Smooth muscle cell (in vitro differentiated cells): ENCODE measurements around the gene ATAD3B. TPM values are rescaled to one million over a fixed set of nuclear protein-coding genes. Genes with fewer than 3 reads are reported as not detected.

ENCODE experiments used
- DNase-seq: peaks from one replicate; lab custom pipeline; 2025; ENCODE audit not compliant: unreplicated experiment; lab: John Stamatoyannopoulos, UW
- H2AFZ ChIP-seq: fragments of 200-600 bp; sonication (generic); 2 replicates; pipeline ENCODE4 v1.6.0; 2016; ENCODE audit warnings: antibody characterized with exemption, low read depth, mild to moderate bottlenecking
- H3F3A ChIP-seq: fragments of 200-600 bp; sonication (generic); 2 replicates; pipeline ENCODE4 v1.6.0; 2017; ENCODE audit warnings: antibody characterized with exemption, low read depth
- H3K27ac ChIP-seq: fragments of 200-600 bp; sonication (generic); 2 replicates; pipeline ENCODE4 v1.5.1; 2016; ENCODE audit warnings: low read depth, mild to moderate bottlenecking
- H3K27me3 ChIP-seq: fragments of 200-600 bp; sonication (generic); 2 replicates; pipeline ENCODE4 v1.6.1; 2016; ENCODE audit warnings: low read depth, mild to moderate bottlenecking
- H3K36me3 ChIP-seq: fragments of 200-600 bp; sonication (generic); 2 replicates; pipeline ENCODE4 v1.5.1; 2016; ENCODE audit warnings: low read depth
- H3K4me1 ChIP-seq: fragments of 200-600 bp; sonication (generic); 2 replicates; pipeline ENCODE4 v1.5.1; 2016; ENCODE audit warnings: low read depth
- H3K4me2 ChIP-seq: fragments of 200-600 bp; sonication (generic); 2 replicates; pipeline ENCODE4 v1.6.0; 2016; ENCODE audit warnings: mild to moderate bottlenecking
- H3K4me3 ChIP-seq: fragments of 200-600 bp; sonication (generic); 2 replicates; pipeline ENCODE4 v1.5.1; 2016; ENCODE audit warnings: mild to moderate bottlenecking
- H3K79me2 ChIP-seq: fragments of 200-600 bp; sonication (generic); 2 replicates; pipeline ENCODE4 v1.6.0; 2016; ENCODE audit warnings: low read depth, mild to moderate bottlenecking
- H3K9ac ChIP-seq: fragments of 200-600 bp; sonication (generic); 2 replicates; pipeline ENCODE4 v1.6.0; 2016; ENCODE audit warnings: low read depth
- H3K9me3 ChIP-seq: fragments of 200-600 bp; sonication (generic); replicated peaks from 2 replicates; pipeline ENCODE4 v1.5.1; 2016; ENCODE audit warnings: low read depth
- H4K20me1 ChIP-seq: fragments of 200-600 bp; sonication (generic); 2 replicates; pipeline ENCODE4 v1.6.0; 2016; ENCODE audit warnings: low read depth
- WGBS: methylation state at CpG from one replicate; pipeline ENCODE4 v1.1.7; 2016; ENCODE audit warnings: low lambda C conversion rate; 5-methylcytosine and 5-hydroxymethylcytosine counted together
- polyA plus RNA-seq: library from polyadenylated mRNA; unstranded; fragments of >200 nt; fragmentation: Nextera tagmentation; extraction: Ambion mirVana; gene quantifications from 2 replicates; pipeline ENCODE4 v1.2.1, GENCODE V29; 2016
- total RNA-seq: library from RNA; depleted of rRNA; stranded (reverse); fragments of >200 nt; gene quantifications from 2 replicates; pipeline ENCODE4 v1.2.3, GENCODE V29; 2014
- TF ChIP-seq, protein P1 (sequence below): fragments of 200-600 bp; sonication (generic); IDR thresholded peaks from 2 replicates; pipeline ENCODE4 v1.5.1; 2017; ENCODE audit warnings: borderline replicate concordance, mild to moderate bottlenecking, antibody characterized with exemption; ENCODE audit not compliant: insufficient read depth, poor library complexity, severe bottlenecking

ATAD3B gene
- total and polyA plus RNA-seq, 2 experiments from 2014 or later: 8.6 to 20.2 TPM

DNA sequence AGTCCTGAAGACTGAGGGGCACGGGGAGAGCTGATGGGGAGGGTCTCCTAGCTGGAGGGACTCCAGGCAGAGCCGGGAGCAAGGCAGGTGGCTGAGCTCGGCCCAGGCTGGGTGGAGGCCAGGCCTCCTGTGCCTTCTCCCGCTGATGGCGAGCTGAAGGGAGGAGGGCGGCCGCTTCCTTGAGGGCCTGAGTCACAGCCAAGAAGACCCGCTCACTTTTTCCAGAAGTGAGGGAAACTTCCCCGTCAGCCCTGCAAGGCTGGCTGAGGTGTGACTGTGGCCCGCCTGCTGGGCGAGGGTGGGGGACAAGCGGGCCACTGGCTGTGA lies 37.8 kb upstream of the ATAD3B start:
- peaks cover 60% of the 10 kb centered on the region for H3K4me1 ChIP-seq
- no peaks in the 10 kb centered on the region for H3K36me3 ChIP-seq
- WGBS: 13% methylated on average over 12 of the region's 12 CpGs
- peak overlapping the region; percentile 89 for H3K27ac ChIP-seq
- TF ChIP-seq, protein P1, sequence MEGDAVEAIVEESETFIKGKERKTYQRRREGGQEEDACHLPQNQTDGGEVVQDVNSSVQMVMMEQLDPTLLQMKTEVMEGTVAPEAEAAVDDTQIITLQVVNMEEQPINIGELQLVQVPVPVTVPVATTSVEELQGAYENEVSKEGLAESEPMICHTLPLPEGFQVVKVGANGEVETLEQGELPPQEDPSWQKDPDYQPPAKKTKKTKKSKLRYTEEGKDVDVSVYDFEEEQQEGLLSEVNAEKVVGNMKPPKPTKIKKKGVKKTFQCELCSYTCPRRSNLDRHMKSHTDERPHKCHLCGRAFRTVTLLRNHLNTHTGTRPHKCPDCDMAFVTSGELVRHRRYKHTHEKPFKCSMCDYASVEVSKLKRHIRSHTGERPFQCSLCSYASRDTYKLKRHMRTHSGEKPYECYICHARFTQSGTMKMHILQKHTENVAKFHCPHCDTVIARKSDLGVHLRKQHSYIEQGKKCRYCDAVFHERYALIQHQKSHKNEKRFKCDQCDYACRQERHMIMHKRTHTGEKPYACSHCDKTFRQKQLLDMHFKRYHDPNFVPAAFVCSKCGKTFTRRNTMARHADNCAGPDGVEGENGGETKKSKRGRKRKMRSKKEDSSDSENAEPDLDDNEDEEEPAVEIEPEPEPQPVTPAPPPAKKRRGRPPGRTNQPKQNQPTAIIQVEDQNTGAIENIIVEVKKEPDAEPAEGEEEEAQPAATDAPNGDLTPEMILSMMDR: no peak
- peaks cover 26% of the 10 kb centered on the region for H4K20me1 ChIP-seq
- peak overlapping the region; percentile 97 for H3K4me2 ChIP-seq
- H2AFZ ChIP-seq: no peak overlapping the region
- H3K79me2 ChIP-seq: peaks cover 16% of the 10 kb centered on the region
- DNase-seq: no peak
- H3K9me3 ChIP-seq: no peaks in the 10 kb centered on the region
- no peaks in the 10 kb centered on the region for H3K27me3 ChIP-seq
- H3K4me3 ChIP-seq: no peak overlapping the region
- H3F3A ChIP-seq: peaks cover 32% of the 10 kb centered on the region
- peak overlapping the region; percentile 62 for H3K9ac ChIP-seq

DNA sequence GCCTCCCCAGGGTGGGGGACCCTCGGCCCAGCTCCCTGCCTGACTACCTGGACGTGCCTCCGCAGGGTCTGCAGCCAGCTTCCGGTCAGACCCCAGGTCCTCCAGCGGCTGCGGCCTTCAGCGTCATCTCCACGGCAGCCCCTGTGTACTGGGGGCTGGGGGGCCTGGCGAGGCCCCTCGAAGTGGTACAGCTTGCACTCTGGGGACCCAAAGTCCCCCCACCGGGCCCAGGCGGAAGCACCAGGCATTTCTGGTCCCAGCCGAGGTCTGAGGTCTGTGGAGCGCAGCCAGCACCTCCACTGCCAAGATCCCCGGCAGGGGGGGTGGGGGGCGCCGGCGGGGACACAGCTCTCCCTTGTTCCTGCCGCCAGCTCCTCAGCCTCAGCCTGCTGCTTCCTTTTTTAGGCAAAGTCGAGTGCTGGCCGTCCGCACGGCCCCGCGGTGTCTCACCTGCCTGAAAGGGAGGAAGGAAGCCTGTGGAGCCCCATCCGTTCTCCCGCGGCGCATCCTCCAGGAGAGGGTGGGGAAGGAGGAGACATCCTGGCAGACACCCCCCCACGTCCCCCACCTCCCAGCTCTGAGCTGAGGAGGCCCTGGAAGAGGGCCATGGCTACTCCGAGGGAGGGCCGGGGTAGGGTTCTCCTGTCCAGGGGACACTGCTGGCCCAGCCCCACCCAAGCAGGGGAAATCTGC lies 37.3 kb upstream of the ATAD3B start:
- Histone ChIP-seq H3K9ac (peak overlapping the region; percentile 62), H3F3A (peaks cover 28% of the 10 kb centered on the region), H3K27me3 (no peaks in the 10 kb centered on the region), H2AFZ (no peak overlapping the region), H3K4me1 (peaks cover 60% of the 10 kb centered on the region), H3K4me2 (peak overlapping the region; percentile 97), H3K9me3 (no peaks in the 10 kb centered on the region), H4K20me1 (peaks cover 26% of the 10 kb centered on the region), H3K79me2 (peaks cover 16% of the 10 kb centered on the region), H3K27ac (peak overlapping the region; percentile 89), H3K36me3 (no peaks in the 10 kb centered on the region), H3K4me3 (no peak overlapping the region)
- TF ChIP-seq, protein P1: peak; percentile 3
- WGBS: 39% methylated on average over 29 of the region's 32 CpGs
- no peak for DNase-seq

DNA sequence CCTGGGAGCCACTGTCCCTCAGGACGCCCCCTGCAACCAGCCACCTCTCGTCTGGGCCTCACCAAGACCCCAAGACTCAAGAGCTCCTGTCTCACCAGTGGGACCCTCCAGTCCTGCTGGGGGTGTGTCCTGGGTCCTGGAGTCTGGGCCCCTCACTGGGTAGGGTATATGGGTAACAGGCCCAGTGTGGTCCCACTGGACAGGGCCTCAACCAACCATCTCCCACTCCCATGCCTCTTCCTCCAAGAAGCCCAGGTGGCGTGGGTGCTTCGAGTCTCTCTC lies 36.8 kb upstream of the ATAD3B start:
- Histone ChIP-seq H3K4me3 (peak overlapping the region; percentile 59), H4K20me1 (peaks cover 26% of the 10 kb centered on the region), H3K27me3 (no peaks in the 10 kb centered on the region), H3K4me1 (peaks cover 60% of the 10 kb centered on the region), H3K79me2 (peaks cover 16% of the 10 kb centered on the region), H3K9me3 (no peaks in the 10 kb centered on the region), H3K36me3 (no peaks in the 10 kb centered on the region), H3K4me2 (peak overlapping the region; percentile 97), H3K27ac (peak overlapping the region; percentile 89), H2AFZ (no peak overlapping the region), H3F3A (peaks cover 23% of the 10 kb centered on the region), H3K9ac (peak overlapping the region; percentile 43)
- WGBS: 75% methylated on average over 4 of the region's 4 CpGs
- no peak for DNase-seq
- TF ChIP-seq, protein P1: no peak

DNA sequence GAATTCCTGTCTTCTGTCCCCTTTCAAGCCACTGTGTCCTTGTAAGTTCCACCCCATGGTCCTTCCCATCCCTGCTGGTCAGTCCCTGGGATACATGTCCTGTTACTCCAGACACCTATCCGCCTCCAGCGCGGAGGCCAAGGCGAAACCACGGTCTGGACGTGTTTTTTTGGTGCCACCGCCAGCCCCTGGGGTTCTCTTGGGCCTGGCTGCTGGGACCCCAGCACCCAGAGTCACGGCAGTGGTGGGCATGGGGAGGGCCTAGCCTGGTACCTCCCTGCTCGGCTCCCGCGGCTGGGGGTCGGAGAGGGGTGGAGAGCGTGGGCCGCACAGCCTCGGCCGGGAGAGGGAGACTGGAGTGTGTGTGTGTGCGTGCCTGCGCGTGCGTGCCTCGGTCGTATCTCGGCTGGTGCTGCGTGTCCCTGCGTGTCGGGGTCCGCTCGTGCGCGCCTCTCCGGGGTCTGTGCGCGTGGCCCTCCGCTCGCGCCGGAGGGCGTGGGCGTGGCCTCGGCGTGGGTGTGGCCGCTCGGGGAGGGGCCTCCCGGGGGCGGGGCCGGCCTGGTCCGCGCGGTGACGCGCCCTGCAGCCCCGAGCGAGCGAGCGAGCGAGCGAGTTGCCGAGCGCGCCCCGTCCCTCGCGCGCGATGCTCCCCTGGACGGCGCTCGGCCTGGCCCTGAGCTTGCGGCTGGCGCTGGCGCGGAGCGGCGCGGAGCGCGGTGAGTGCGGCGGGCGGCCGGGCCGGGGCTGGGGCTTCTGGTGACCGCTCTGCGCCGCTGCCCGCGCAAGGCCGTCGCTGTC lies 36.3 kb upstream of the ATAD3B start, which contains the start of gene VWA1:
VWA1 (plus strand) TSS at position 585 of the 798 bp plus-strand sequence; CDS start at position 644, 59 bp downstream.
- 10% methylated on average over 51 of the region's 89 CpGs for WGBS
- Histone ChIP-seq H4K20me1 (peaks cover 26% of the 10 kb centered on the region), H3K27ac (peak within 1 kb of the TSS; percentile 89), H3K79me2 (peaks cover 16% of the 10 kb centered on the region), H3K36me3 (no peaks in the 10 kb centered on the region), H3K9me3 (no peaks in the 10 kb centered on the region), H3K4me3 (peak within 1 kb of the TSS; percentile 59), H3K4me2 (peak within 1 kb of the TSS; percentile 97), H3K4me1 (peaks cover 58% of the 10 kb centered on the region), H3K9ac (peak within 1 kb of the TSS; percentile 62), H2AFZ (no peak within 1 kb of the TSS), H3K27me3 (no peaks in the 10 kb centered on the region), H3F3A (peaks cover 18% of the 10 kb centered on the region)
- TF ChIP-seq, protein P1: no peak
- peak; percentile 51 for DNase-seq
